Measurements from ENCODE around the gene DNAJC22.
"Not testable (repeated sequence)": the region's sequence is repeated elsewhere in the genome, so short reads cannot be mapped to it uniquely, and the experiment has no call there.

The DNAJC22 gene

DNA sequence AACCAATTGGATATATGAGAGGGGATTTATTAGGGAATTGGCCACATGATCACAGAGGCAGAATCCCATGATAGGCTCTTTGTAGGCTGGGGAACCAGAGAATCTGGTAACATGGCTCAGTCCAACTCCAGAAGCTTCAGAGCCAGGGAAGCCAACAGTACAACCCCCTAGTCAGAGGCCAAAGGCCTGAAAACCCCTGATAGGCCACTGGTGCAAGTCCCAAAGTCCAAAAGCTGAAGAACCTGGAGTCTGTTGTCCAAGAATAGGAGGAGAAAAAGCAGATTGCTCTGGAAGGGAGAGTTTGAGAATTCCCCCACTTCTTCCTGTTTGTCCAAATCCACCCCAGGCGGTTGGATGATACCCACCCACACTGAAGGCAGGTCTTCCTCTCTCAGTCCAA lies 31.9 kb upstream of the DNAJC22 start:
- H2AFZ ChIP-seq (ENCODE audit: low read length): no peak overlapping the region
- H3K79me1 ChIP-seq (ENCODE audit: low read depth, low read length): no peaks in the 10 kb centered on the region
- no peak overlapping the region for H3K27ac ChIP-seq (replicated peaks; ENCODE audit: low read length)
- peaks cover 0 to 12% (median 0%) of the 10 kb centered on the region in 3 experiments for H3K27me3 ChIP-seq (ENCODE audit: control insufficient read depth in 3 of 3, insufficient read depth in 3 of 3, low read depth in 1 of 3, low read length in 3 of 3)
- H3K18ac ChIP-seq (ENCODE audit: low read length): no peak overlapping the region
- H2BK5ac ChIP-seq (ENCODE audit: low read length): no peak overlapping the region
- no peaks in the 10 kb centered on the region for H3K4me1 ChIP-seq (ENCODE audit: control insufficient read depth in 2 of 2, insufficient read depth in 1 of 2, low read depth in 1 of 2, low read length in 2 of 2)
- H2AK5ac ChIP-seq (ENCODE audit: low read depth, low read length): no peak overlapping the region
- H3K23ac ChIP-seq (ENCODE audit: low read depth, low read length, poor library complexity): no peak overlapping the region
- no peak overlapping the region for H2BK12ac ChIP-seq (ENCODE audit: low read length)
- no peaks in the 10 kb centered on the region for H3K9me3 ChIP-seq (replicated peaks in 1 of 2; ENCODE audit: control insufficient read depth in 2 of 2, insufficient read depth in 1 of 2, low read depth in 1 of 2, low read length in 2 of 2)
- no CpG with 5 or more reads among the region's 1 CpG for WGBS, 2 donors (ENCODE audit: extremely low coverage in 2 of 2, insufficient read length in 2 of 2, insufficient replicate concordance in 1 of 2)
- H3K4me2 ChIP-seq (ENCODE audit: insufficient read depth, low read length, poor library complexity, severe bottlenecking): no peak overlapping the region
- no peak overlapping the region for H4K8ac ChIP-seq (ENCODE audit: low read depth, low read length)
- H3K14ac ChIP-seq (ENCODE audit: low read length): no peak overlapping the region
- no peak overlapping the region for H3K4me3 ChIP-seq (ENCODE audit: low read length in 2 of 2)
- H3K9ac ChIP-seq (ENCODE audit: low read depth, low read length, poor library complexity): no peak overlapping the region
- no peak overlapping the region for H4K91ac ChIP-seq (ENCODE audit: low read depth, low read length, poor library complexity)
- no peak overlapping the region for H2BK120ac ChIP-seq (ENCODE audit: low read depth, low read length)
- DNase-seq (ENCODE audit: low spot score): no peak
- H2BK15ac ChIP-seq (ENCODE audit: low read length): no peak overlapping the region
- no peaks in the 10 kb centered on the region for H3K36me3 ChIP-seq (replicated peaks in 1 of 2; ENCODE audit: control insufficient read depth in 2 of 2, insufficient read depth in 2 of 2, low read length in 2 of 2)
- no peak overlapping the region for H3K4ac ChIP-seq (ENCODE audit: low read length)

DNA sequence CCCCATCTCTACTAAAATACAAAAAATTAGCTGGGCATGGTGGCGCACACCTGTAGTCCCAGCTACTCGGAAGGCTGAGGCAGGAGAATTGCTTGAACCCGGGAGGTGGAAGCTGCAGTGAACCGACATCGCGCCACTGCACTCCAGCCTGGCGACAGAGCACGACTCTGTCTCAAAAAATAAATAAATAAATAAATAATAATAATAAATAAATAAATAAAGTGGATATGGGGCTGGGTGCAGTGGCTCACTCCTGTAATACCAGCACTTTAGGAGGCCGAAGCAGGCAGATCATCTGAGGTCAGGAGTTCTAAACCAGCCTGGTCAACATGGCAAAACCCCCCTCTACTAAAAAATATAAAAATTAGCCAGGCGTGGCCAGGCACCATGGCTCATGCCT lies 29.6 kb upstream of the DNAJC22 start:
- not testable (repeated sequence) for H3K4me1 ChIP-seq (ENCODE audit: control insufficient read depth in 2 of 2, insufficient read depth in 1 of 2, low read depth in 1 of 2, low read length in 2 of 2); H3K4ac ChIP-seq (ENCODE audit: low read length); H2BK12ac ChIP-seq (ENCODE audit: low read length); H3K9me3 ChIP-seq (replicated peaks in 1 of 2; ENCODE audit: control insufficient read depth in 2 of 2, insufficient read depth in 1 of 2, low read depth in 1 of 2, low read length in 2 of 2); H3K27ac ChIP-seq (replicated peaks; ENCODE audit: low read length); DNase-seq (ENCODE audit: low spot score); H3K18ac ChIP-seq (ENCODE audit: low read length); H2BK120ac ChIP-seq (ENCODE audit: low read depth, low read length); H2BK5ac ChIP-seq (ENCODE audit: low read length); H3K36me3 ChIP-seq (replicated peaks in 1 of 2; ENCODE audit: control insufficient read depth in 2 of 2, insufficient read depth in 2 of 2, low read length in 2 of 2); H3K23ac ChIP-seq (ENCODE audit: low read depth, low read length, poor library complexity); H3K4me2 ChIP-seq (ENCODE audit: insufficient read depth, low read length, poor library complexity, severe bottlenecking); H2AFZ ChIP-seq (ENCODE audit: low read length); H3K79me1 ChIP-seq (ENCODE audit: low read depth, low read length); H4K8ac ChIP-seq (ENCODE audit: low read depth, low read length); H2AK5ac ChIP-seq (ENCODE audit: low read depth, low read length); H3K9ac ChIP-seq (ENCODE audit: low read depth, low read length, poor library complexity); H2BK15ac ChIP-seq (ENCODE audit: low read length); H4K91ac ChIP-seq (ENCODE audit: low read depth, low read length, poor library complexity); H3K4me3 ChIP-seq (ENCODE audit: low read length in 2 of 2); H3K14ac ChIP-seq (ENCODE audit: low read length)
- WGBS, 2 donors (ENCODE audit: extremely low coverage in 2 of 2, insufficient read length in 2 of 2, insufficient replicate concordance in 1 of 2): no CpG with 5 or more reads among the region's 10 CpGs
- H3K27me3 ChIP-seq (ENCODE audit: control insufficient read depth in 3 of 3, insufficient read depth in 3 of 3, low read depth in 1 of 3, low read length in 3 of 3): peaks cover 0 to 12% (median 0%) of the 10 kb centered on the region in 3 experiments

DNA sequence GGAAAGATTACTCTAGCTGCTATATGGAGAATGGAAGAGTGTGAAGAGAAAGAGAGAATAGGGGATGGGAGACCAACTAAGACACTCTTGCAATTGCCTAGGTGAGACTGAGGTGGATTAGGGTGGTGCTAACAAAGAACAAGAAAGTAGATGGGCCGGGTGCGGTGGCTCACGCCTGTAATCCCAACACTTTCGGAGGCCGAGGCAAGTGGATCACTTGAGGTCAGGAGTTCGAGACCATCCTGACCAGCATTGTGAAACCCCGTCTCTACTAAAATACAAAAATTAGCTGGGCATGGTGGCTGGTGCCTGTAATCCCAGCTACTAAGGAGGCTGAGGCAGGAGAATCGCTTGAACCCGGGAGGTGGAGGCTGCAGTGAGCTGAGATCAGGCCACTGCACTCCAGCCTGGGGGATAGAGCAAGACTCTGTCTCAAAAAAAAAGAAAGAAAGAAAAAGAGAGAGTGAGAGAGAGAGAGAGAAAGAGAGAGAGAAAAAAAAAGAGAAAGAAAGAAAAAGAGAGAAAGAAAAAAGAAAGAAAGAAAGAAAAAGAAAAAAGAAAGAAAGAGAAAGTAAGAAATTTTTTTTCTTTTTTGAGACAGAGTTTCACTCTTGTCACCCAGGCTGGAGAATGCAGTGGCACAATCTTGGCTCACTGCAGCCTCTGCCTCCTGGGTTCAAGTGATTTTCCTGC lies 26.1 kb upstream of the DNAJC22 start:
- not testable (repeated sequence) for H3K4me3 ChIP-seq (ENCODE audit: low read length in 2 of 2); H3K23ac ChIP-seq (ENCODE audit: low read depth, low read length, poor library complexity); H3K4ac ChIP-seq (ENCODE audit: low read length); H2BK12ac ChIP-seq (ENCODE audit: low read length); H3K14ac ChIP-seq (ENCODE audit: low read length); H3K79me1 ChIP-seq (ENCODE audit: low read depth, low read length); H3K9ac ChIP-seq (ENCODE audit: low read depth, low read length, poor library complexity); H2BK5ac ChIP-seq (ENCODE audit: low read length); H3K18ac ChIP-seq (ENCODE audit: low read length); H3K4me1 ChIP-seq (ENCODE audit: control insufficient read depth in 2 of 2, insufficient read depth in 1 of 2, low read depth in 1 of 2, low read length in 2 of 2); H3K4me2 ChIP-seq (ENCODE audit: insufficient read depth, low read length, poor library complexity, severe bottlenecking); H2AFZ ChIP-seq (ENCODE audit: low read length); H2AK5ac ChIP-seq (ENCODE audit: low read depth, low read length); H3K9me3 ChIP-seq (replicated peaks in 1 of 2; ENCODE audit: control insufficient read depth in 2 of 2, insufficient read depth in 1 of 2, low read depth in 1 of 2, low read length in 2 of 2); H2BK15ac ChIP-seq (ENCODE audit: low read length); H3K27me3 ChIP-seq (ENCODE audit: control insufficient read depth in 3 of 3, insufficient read depth in 3 of 3, low read depth in 1 of 3, low read length in 3 of 3); H3K27ac ChIP-seq (replicated peaks; ENCODE audit: low read length); H4K91ac ChIP-seq (ENCODE audit: low read depth, low read length, poor library complexity); H2BK120ac ChIP-seq (ENCODE audit: low read depth, low read length); H4K8ac ChIP-seq (ENCODE audit: low read depth, low read length); DNase-seq (ENCODE audit: low spot score)
- whole genome bisulfite sequencing, 2 donors (ENCODE audit: extremely low coverage in 2 of 2, insufficient read length in 2 of 2, insufficient replicate concordance in 1 of 2): no CpG with 5 or more reads among the region's 9 CpGs
- H3K36me3 ChIP-seq (replicated peaks in 1 of 2; ENCODE audit: control insufficient read depth in 2 of 2, insufficient read depth in 2 of 2, low read length in 2 of 2): peaks cover 1 to 17% of the 10 kb centered on the region in 2 donors

DNA sequence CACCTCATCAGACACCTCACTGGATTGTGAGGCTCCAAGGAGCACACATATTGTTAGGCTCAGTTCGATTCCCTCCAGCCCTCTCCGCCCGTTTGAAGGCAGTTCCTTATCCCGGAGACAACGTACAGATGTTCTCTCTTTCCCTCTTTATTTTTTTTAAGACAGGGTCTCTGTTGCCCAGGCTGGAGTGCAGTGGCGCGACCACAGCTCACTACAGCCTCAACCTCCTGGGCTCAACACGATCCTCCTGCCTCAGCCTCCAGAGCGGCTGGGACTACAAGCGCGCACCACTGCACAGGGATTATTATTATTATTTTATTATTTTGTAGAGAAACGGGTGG lies 24.4 kb upstream of the DNAJC22 start:
- H3K27ac ChIP-seq (replicated peaks; ENCODE audit: low read length): no peak overlapping the region
- no peak overlapping the region for H4K91ac ChIP-seq (ENCODE audit: low read depth, low read length, poor library complexity)
- H3K27me3 ChIP-seq (ENCODE audit: control insufficient read depth in 3 of 3, insufficient read depth in 3 of 3, low read depth in 1 of 3, low read length in 3 of 3): peaks cover 0 to 7% (median 0%) of the 10 kb centered on the region in 3 experiments
- H2AK5ac ChIP-seq (ENCODE audit: low read depth, low read length): peak overlapping the region; percentile 14
- no peak for DNase-seq (ENCODE audit: low spot score)
- no peak overlapping the region for H3K14ac ChIP-seq (ENCODE audit: low read length)
- H3K4me3 ChIP-seq (ENCODE audit: low read length in 2 of 2): peak overlapping the region; percentile 81 to 85
- no peak overlapping the region for H4K8ac ChIP-seq (ENCODE audit: low read depth, low read length)
- WGBS, 2 donors (ENCODE audit: extremely low coverage in 2 of 2, insufficient read length in 2 of 2, insufficient replicate concordance in 1 of 2): no CpG with 5 or more reads among the region's 12 CpGs
- no peaks in the 10 kb centered on the region for H3K9me3 ChIP-seq (replicated peaks in 1 of 2; ENCODE audit: control insufficient read depth in 2 of 2, insufficient read depth in 1 of 2, low read depth in 1 of 2, low read length in 2 of 2)
- H2BK12ac ChIP-seq (ENCODE audit: low read length): no peak overlapping the region
- H2BK120ac ChIP-seq (ENCODE audit: low read depth, low read length): no peak overlapping the region
- no peak overlapping the region for H3K18ac ChIP-seq (ENCODE audit: low read length)
- peaks cover 18 to 35% of the 10 kb centered on the region in 2 donors for H3K36me3 ChIP-seq (replicated peaks in 1 of 2; ENCODE audit: control insufficient read depth in 2 of 2, insufficient read depth in 2 of 2, low read length in 2 of 2)
- peaks cover 9% of the 10 kb centered on the region in 2 donors for H3K4me1 ChIP-seq (ENCODE audit: control insufficient read depth in 2 of 2, insufficient read depth in 1 of 2, low read depth in 1 of 2, low read length in 2 of 2)
- H2BK5ac ChIP-seq (ENCODE audit: low read length): no peak overlapping the region
- peak overlapping the region; percentile 91 for H2AFZ ChIP-seq (ENCODE audit: low read length)
- H3K9ac ChIP-seq (ENCODE audit: low read depth, low read length, poor library complexity): no peak overlapping the region
- peaks cover 10% of the 10 kb centered on the region for H3K79me1 ChIP-seq (ENCODE audit: low read depth, low read length)
- H2BK15ac ChIP-seq (ENCODE audit: low read length): no peak overlapping the region
- peak overlapping the region; percentile 62 for H3K4me2 ChIP-seq (ENCODE audit: insufficient read depth, low read length, poor library complexity, severe bottlenecking)
- no peak overlapping the region for H3K4ac ChIP-seq (ENCODE audit: low read length)
- no peak overlapping the region for H3K23ac ChIP-seq (ENCODE audit: low read depth, low read length, poor library complexity)

All from neuronal stem cell (in vitro differentiated cells).